ENCODE data around the gene GALNS. TPM values are rescaled to one million over a fixed set of nuclear protein-coding genes. Genes with fewer than 3 reads are reported as not detected.

Gene GALNS
- total RNA-seq (2022; extraction: Qiagen RNA extraction) = 34.6 to 49.5 TPM (median 48.9 TPM) in 5 replicates

GRCh38 chr16:88856828-88857727 is at the start of gene GALNS, which contains the start of gene TRAPPC2L:
GALNS (minus strand) TSS chr16:88856947; CDS start chr16:88856877, 70 bp downstream.
TRAPPC2L (plus strand) TSS chr16:88857127; CDS start chr16:88857151, 24 bp downstream.

GRCh38 chr16:88866151-88866920 is 9.6 kb upstream of the GALNS start, which contains the start of gene PABPN1L:
PABPN1L (minus strand) TSS chr16:88866660; CDS start chr16:88866606, 54 bp downstream.

DNA sequence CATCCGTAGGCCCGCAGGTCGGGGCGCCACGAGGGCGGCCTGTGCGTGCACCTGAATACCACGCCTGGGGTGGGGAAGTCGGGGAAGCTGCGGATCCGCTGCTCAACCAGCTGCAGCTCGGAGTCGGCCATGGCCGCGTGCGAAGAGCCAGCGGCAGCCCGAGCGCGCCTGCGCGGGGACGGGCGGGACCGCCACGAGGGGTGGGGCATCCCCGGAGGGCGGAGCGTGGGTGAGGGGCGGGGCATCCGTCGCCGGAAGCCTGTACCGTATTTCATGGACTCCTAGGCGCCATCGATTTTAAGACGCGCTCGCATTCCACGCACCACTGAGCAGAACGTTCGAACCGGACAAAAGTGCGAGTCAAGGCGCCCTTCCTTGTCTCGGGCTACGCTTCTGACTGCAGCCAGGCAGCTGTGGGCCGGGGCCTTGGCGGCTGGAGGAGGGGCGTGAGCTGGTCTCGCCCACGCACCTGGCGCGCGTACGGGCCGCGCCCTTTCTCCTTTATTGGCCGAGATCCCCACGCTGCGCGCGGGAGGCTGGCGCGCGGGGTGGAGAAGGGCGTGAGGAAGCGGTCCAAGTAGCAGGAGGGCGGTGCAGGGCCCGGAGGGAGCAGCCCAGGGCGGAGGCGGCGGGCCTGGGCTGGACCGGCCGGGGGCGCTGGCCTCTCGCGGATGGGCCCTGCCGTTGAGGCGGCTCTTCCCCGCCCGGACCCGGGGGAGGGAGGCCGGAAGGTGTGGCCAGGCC is 44.8 kb downstream of the GALNS start, which contains the start of gene APRT:
APRT (minus strand) TSS at position 160 of the 744 bp plus-strand sequence; CDS start at position 131, 29 bp downstream.

DNA sequence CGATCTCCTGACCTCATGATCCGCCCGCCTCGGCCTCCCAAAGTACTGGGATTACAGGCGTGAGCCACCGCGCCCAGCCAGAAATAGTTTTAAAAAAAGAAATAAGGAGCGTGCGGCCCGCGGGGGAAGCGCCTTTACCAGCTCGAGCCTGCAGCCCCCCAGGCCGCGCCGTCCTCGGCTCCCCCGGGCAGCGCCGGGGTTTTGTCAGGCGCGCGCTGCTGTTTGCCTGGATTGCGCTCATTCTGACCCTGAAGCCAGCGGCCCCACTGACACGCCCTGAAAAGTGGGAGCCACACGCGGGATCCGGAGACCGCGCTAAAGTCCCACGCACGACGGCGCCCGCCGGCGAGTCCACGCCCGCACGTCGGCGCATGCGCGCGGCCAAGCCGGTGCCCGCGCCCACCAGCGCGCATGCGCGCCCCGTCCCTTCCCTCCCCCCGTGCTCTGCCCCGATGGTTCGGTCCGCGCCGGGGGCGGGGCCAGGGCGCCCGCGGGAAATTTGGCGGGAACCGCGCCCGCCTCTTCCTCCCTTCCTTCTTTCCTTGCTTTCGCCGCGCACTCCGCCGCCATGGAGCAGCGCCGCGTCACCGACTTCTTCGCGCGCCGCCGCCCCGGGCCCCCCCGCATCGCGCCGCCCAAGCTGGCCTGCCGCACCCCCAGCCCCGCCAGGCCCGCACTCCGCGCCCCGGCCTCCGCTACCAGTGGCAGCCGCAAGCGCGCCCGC is 53.3 kb downstream of the GALNS start, which contains the start of gene CDT1:
CDT1 (plus strand) TSS at position 526 of the 724 bp plus-strand sequence; CDS start at position 569, 43 bp downstream.

DNA sequence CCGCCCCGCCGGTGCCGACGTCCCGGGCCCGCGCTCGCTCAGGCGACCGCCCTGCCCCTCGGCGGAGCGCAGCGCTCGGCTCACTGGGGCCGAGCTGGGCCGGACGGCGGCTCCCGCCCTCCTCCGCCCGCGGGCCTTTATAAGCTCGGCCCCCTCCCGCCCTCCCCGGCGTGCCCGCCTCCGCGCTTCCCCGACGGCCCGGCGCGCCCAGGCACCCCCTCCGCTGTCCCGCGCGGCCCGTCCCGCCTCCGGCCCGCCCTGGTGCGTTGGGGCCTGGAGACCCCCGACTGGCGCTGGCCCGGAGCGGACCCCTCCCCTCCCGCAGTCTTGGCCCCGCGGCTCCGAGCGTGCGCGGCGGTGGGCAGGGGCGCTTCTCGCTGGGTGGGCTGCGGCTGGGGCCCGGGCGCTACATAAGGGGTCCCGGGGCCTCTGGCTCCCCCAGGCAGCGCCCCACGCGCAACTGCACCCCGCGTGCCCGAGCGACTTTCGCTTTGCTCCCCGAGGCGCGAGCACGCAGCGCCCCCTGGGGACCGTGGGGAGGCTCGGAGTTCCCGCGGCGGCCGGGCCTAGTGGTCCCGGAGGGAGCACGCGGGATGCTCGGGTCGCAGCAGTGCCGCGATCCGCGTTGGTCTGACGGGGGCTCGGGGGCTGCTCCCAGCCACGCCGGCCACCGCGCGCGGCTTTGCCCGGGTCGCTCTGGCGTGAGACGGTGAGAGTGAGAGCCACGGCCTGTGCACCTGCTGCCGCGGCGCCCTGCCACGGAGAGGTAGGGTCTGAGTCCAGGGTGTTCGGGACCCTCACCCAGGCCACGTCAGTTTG is 71.4 kb downstream of the GALNS start, which contains the start of gene PIEZO1:
PIEZO1 (minus strand) TSS at position 115 of the 819 bp plus-strand sequence. CDS start 256 bp downstream, outside the sequence.

Other genes starting within 250 kb of the GALNS start
- not detected in 5 replicates for gene IL17C, start 218.4 kb downstream of the GALNS start, total RNA-seq (2022; extraction: Qiagen RNA extraction)
- 230 to 330 TPM (median 300 TPM) in 5 replicates for gene CYBA, start 205.9 kb downstream of the GALNS start, total RNA-seq (2022; extraction: Qiagen RNA extraction)
- gene MVD, start 193.9 kb downstream of the GALNS start, total RNA-seq (2022; extraction: Qiagen RNA extraction) = 20.3 to 24.6 TPM (median 23.8 TPM) in 5 replicates
- gene SNAI3, start 170.4 kb downstream of the GALNS start, total RNA-seq (2022; extraction: Qiagen RNA extraction) = 0.14 to 0.28 TPM (median 0.16 TPM) in 5 replicates
- gene RNF166, start 150.5 kb downstream of the GALNS start, total RNA-seq (2022; extraction: Qiagen RNA extraction) = 11.7 to 18.3 TPM (median 17.1 TPM) in 5 replicates
- 24.3 to 36.6 TPM (median 33.9 TPM) in 5 replicates for gene CTU2, start 150.4 kb downstream of the GALNS start, total RNA-seq (2022; extraction: Qiagen RNA extraction)
- gene PIEZO1, start 71.7 kb downstream of the GALNS start, total RNA-seq (2022; extraction: Qiagen RNA extraction) = 100 to 156 TPM (median 149 TPM) in 5 replicates
- gene CDT1, start 53.2 kb downstream of the GALNS start, total RNA-seq (2022; extraction: Qiagen RNA extraction) = 28.0 to 36.0 TPM (median 34.9 TPM) in 5 replicates
- gene APRT, start 45.0 kb downstream of the GALNS start, total RNA-seq (2022; extraction: Qiagen RNA extraction) = 277 to 450 TPM (median 414 TPM) in 5 replicates
- 99.3 to 128 TPM (median 107 TPM) in 5 replicates for gene TRAPPC2L, start 180 bp upstream of the GALNS start, total RNA-seq (2022; extraction: Qiagen RNA extraction)
- not detected in 5 replicates for gene PABPN1L, start 9.7 kb upstream of the GALNS start, total RNA-seq (2022; extraction: Qiagen RNA extraction)
- 0.22 to 0.56 TPM (median 0.31 TPM) in 5 replicates for gene CBFA2T3, start 120.3 kb upstream of the GALNS start, total RNA-seq (2022; extraction: Qiagen RNA extraction)
- gene ACSF3, start 236.9 kb upstream of the GALNS start, total RNA-seq (2022; extraction: Qiagen RNA extraction) = 17.9 to 21.1 TPM (median 20.3 TPM) in 5 replicates

Measured in A549 treated with CORT108297 at 1 μM for 4 hours (cell line).